SU-DHL-6 (cell line): ENCODE data around the gene SLC6A17.

Experiments
- H2AFZ ChIP-seq: fragments of 200-600 bp; sonication (generic); 2 replicates; pipeline ENCODE4 v1.6.1; 2014; ENCODE audit warnings: low read depth, mild to moderate bottlenecking, moderate library complexity, mixed read lengths, antibody characterized with exemption, low read length; ENCODE audit not compliant: severe bottlenecking
- H3F3A ChIP-seq: fragments of 200-600 bp; shearing (Covaris generic); 2 replicates; pipeline ENCODE4 v1.6.0; 2016; ENCODE audit warnings: antibody characterized with exemption, mild to moderate bottlenecking; ENCODE audit not compliant: insufficient read depth
- H3K27ac ChIP-seq: fragments of 200-600 bp; sonication (generic); 2 replicates; pipeline ENCODE4 v1.5.1; 2016; ENCODE audit warnings: low read depth, mild to moderate bottlenecking, low read length, moderate library complexity, mixed read lengths
- H3K27me3 ChIP-seq: fragments of 200-600 bp; sonication (generic), shearing (Covaris generic); 2 replicates; pipeline ENCODE4 v1.6.0; 2014; ENCODE audit warnings: mild to moderate bottlenecking, low read length
- H3K36me3 ChIP-seq: fragments of 200-600 bp; sonication (generic); 2 replicates; pipeline ENCODE4 v1.6.1; 2014; ENCODE audit warnings: mild to moderate bottlenecking, low read length, mixed read lengths
- H3K4me2 ChIP-seq: fragments of 300-600, 200-600 bp; shearing (Covaris generic), sonication (generic); 2 replicates; pipeline ENCODE4 v1.6.0; 2014; ENCODE audit warnings: low read length, low read depth, mild to moderate bottlenecking; ENCODE audit not compliant: poor library complexity, severe bottlenecking
- H3K4me3 ChIP-seq: fragments of 200-600 bp; sonication (generic); 2 replicates; pipeline ENCODE4 v1.5.1; 2014; ENCODE audit warnings: antibody characterized with exemption, low read length, mild to moderate bottlenecking, mixed read lengths; ENCODE audit not compliant: insufficient read depth, poor library complexity, severe bottlenecking
- H3K79me2 ChIP-seq: fragments of 200-600 bp; sonication (generic); 2 replicates; pipeline ENCODE4 v1.6.1; 2014; ENCODE audit warnings: mild to moderate bottlenecking, low read length, moderate library complexity; ENCODE audit not compliant: insufficient read depth
- H3K9ac ChIP-seq: fragments of 200-600 bp; sonication (generic); 2 replicates; pipeline ENCODE4 v1.7.0; 2014; ENCODE audit warnings: mild to moderate bottlenecking, low read length
- H3K9me2 ChIP-seq: fragments of 200-600 bp; sonication (generic); replicated peaks from 2 replicates; pipeline ENCODE4 v1.6.1; 2014; ENCODE audit warnings: low read length; ENCODE audit not compliant: insufficient read depth
- H3K9me3 ChIP-seq: fragments of 200-600 bp; sonication (generic); 2 replicates; pipeline ENCODE4 v1.6.1; 2014; ENCODE audit warnings: low read length, mixed read lengths; ENCODE audit not compliant: insufficient read depth
- H4K20me1 ChIP-seq: fragments of 200-600 bp; sonication (generic); 2 replicates; pipeline ENCODE4 v1.6.1; 2014; ENCODE audit warnings: low read depth, mild to moderate bottlenecking, antibody characterized with exemption, low read length, moderate library complexity, mixed read lengths
- EZH2phosphoT487 ChIP-seq: fragments of 200-600 bp; sonication (generic), shearing (Covaris generic); conservative IDR thresholded peaks from 2 replicates; pipeline ENCODE4 v1.6.1; 2018; ENCODE audit warnings: mild to moderate bottlenecking, antibody characterized with exemption, low read length, moderate library complexity, mixed read lengths
- TF ChIP-seq, protein P1 (sequence below): fragments of 200-600 bp; sonication (generic); IDR thresholded peaks from one replicate; pipeline ENCODE4 v1.5.1; 2017; ENCODE audit warnings: antibody characterized with exemption, mild to moderate bottlenecking, low read length, moderate library complexity; ENCODE audit not compliant: insufficient read depth, poor library complexity, severe bottlenecking

SLC6A17 gene

DNA sequence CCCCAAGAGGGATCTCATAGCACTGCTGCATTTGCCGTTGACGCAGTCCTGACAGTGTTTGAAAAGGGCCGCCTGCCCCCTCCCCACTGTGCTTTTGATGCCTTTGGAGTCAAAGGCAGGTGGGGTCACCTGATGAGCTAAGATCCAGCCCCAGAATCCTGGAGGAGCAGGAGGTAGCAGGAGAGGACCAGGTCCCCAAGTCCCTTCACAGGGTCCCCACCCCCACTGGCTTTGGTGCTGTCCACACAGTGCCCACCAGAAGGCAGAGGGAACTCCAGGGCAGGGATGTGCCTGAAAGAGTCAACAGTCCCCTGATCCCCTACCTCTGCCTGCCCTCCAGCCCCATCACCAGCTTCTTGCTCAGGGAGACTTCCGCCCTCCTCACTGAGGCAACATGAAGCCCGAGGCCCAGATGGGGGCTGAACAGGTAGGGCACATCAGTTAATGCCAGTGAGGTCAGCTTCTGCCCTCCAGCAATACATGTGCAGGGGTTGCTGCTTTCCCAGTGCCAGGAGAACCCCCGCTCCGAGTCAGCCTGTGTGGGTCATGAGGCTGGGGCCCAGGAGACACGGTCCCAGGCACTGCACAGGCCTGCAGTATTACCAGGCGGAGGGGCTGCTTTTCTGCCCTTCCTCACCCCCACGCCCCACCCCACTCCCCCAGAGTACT lies 51.0 kb downstream of the SLC6A17 start:
- Histone ChIP-seq H4K20me1 (no peaks in the 10 kb centered on the region), H2AFZ (no peak overlapping the region), H3K79me2 (no peaks in the 10 kb centered on the region), H3F3A (no peaks in the 10 kb centered on the region), H3K4me2 (no peak overlapping the region), H3K4me3 (no peak overlapping the region), H3K27me3 (no peaks in the 10 kb centered on the region), H3K9ac (no peak overlapping the region), H3K27ac (no peak overlapping the region), H3K9me2 (no peaks in the 10 kb centered on the region), H3K9me3 (no peaks in the 10 kb centered on the region), H3K36me3 (no peaks in the 10 kb centered on the region)
- TF ChIP-seq, protein P1, sequence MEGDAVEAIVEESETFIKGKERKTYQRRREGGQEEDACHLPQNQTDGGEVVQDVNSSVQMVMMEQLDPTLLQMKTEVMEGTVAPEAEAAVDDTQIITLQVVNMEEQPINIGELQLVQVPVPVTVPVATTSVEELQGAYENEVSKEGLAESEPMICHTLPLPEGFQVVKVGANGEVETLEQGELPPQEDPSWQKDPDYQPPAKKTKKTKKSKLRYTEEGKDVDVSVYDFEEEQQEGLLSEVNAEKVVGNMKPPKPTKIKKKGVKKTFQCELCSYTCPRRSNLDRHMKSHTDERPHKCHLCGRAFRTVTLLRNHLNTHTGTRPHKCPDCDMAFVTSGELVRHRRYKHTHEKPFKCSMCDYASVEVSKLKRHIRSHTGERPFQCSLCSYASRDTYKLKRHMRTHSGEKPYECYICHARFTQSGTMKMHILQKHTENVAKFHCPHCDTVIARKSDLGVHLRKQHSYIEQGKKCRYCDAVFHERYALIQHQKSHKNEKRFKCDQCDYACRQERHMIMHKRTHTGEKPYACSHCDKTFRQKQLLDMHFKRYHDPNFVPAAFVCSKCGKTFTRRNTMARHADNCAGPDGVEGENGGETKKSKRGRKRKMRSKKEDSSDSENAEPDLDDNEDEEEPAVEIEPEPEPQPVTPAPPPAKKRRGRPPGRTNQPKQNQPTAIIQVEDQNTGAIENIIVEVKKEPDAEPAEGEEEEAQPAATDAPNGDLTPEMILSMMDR, result no peak
- no peak for TF ChIP-seq EZH2phosphoT487

DNA sequence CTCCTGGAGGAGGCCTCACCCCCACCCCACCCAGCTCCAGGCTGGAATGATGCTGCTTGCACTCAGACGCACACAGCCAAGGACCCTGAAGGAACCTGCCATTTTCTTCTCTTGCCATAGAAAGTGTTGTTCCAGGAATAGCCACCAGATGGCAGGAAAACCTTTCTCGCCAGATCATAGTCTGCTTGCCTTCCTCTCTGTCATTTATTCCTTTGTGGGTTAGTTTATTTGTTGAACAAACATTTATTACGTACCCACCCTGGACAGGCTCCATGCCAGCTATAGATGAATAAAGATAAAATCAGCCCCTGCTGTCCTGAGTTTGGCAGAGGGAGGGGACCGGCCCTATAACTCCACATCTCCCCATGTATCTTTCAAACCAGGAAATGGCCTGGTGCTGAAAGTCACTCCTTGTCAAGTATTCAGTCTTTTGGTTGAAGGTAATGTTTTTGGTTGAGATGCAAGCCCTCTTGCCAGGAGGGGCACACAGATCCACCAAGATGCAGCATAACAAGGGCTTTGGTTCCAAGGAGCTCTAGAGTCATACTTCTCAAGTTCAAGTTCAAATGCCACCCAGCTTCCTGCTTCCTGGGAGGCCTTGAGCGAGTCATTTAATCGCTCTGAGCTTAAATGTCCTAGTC lies 52.8 kb downstream of the SLC6A17 start:
- Histone ChIP-seq H3K9me2 (no peaks in the 10 kb centered on the region), H3K27me3 (no peaks in the 10 kb centered on the region), H3F3A (no peaks in the 10 kb centered on the region), H3K79me2 (no peaks in the 10 kb centered on the region), H4K20me1 (no peaks in the 10 kb centered on the region), H3K27ac (no peak overlapping the region), H3K36me3 (no peaks in the 10 kb centered on the region), H3K9ac (0 out of 2 replicates have a peak overlapping the region, but pooled peaks have one; percentile 1), H3K4me2 (no peak overlapping the region), H3K4me3 (no peak overlapping the region), H3K9me3 (no peaks in the 10 kb centered on the region), H2AFZ (peak overlapping the region; percentile 79)
- TF ChIP-seq EZH2phosphoT487, result no peak
- TF ChIP-seq, protein P1, result peak; percentile 61

DNA sequence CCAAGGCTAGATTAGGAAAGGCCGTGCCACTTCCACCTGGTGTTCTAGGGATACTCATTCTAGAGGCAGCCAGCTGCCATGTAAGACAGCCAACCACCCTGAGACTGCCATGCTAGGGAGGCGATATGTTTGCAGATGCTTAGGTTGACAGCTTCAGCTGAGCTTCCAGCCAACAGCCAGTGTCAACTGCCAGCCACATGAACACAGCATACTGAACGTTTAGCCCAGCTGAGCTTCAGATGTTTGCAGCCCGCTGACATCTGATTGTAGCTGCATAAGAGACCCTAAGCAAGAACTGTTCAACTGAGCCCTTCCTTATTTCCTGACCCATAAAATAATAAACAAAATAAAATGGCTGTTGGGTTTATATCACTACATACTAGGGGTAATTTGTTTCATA lies 54.9 kb downstream of the SLC6A17 start:
- Histone ChIP-seq H3K9ac (no peak overlapping the region), H3K4me2 (no peak overlapping the region), H3K27me3 (no peaks in the 10 kb centered on the region), H2AFZ (no peak overlapping the region), H3K9me2 (no peaks in the 10 kb centered on the region), H3K27ac (no peak overlapping the region), H3K79me2 (no peaks in the 10 kb centered on the region), H3K9me3 (no peaks in the 10 kb centered on the region), H3F3A (peaks cover 10% of the 10 kb centered on the region), H3K36me3 (no peaks in the 10 kb centered on the region), H3K4me3 (no peak overlapping the region), H4K20me1 (no peaks in the 10 kb centered on the region)
- TF ChIP-seq EZH2phosphoT487, result no peak
- TF ChIP-seq, protein P1, result no peak
